OCI-LY1 (cell line): ENCODE data around the gene HS3ST1.

ENCODE experiments used
- H2AFZ ChIP-seq: fragments of 200-600 bp; sonication (generic), shearing (Covaris generic); 2 replicates; pipeline ENCODE4 v1.6.0; 2014; ENCODE audit warnings: antibody characterized with exemption, mild to moderate bottlenecking, low read length
- H3F3A ChIP-seq: fragments of 200-600 bp; sonication (generic), shearing (Covaris generic); 2 replicates; pipeline ENCODE4 v1.6.0; 2014; ENCODE audit warnings: mild to moderate bottlenecking, antibody characterized with exemption, low read length, moderate library complexity; ENCODE audit not compliant: insufficient read depth
- H3K27ac ChIP-seq: fragments of 200-600 bp; sonication (generic); 2 replicates; pipeline ENCODE4 v1.5.1; 2014; ENCODE audit warnings: low read length, mixed run types, mild to moderate bottlenecking, low read depth; ENCODE audit not compliant: poor library complexity, severe bottlenecking
- H3K27me3 ChIP-seq: fragments of 200-600 bp; sonication (generic); 2 replicates; pipeline ENCODE4 v1.6.0; 2014; ENCODE audit warnings: antibody characterized with exemption, mild to moderate bottlenecking, low read length, moderate library complexity; ENCODE audit not compliant: insufficient read depth
- H3K36me3 ChIP-seq: fragments of 200-600 bp; sonication (generic); 2 replicates; pipeline ENCODE4 v1.6.1; 2014; ENCODE audit warnings: mild to moderate bottlenecking, antibody characterized with exemption, low read length, moderate library complexity, mixed read lengths; ENCODE audit not compliant: insufficient read depth
- H3K4me1 ChIP-seq: fragments of 200-600 bp; sonication (generic); 2 replicates; pipeline ENCODE4 v1.5.1; 2014; ENCODE audit warnings: mild to moderate bottlenecking, low read length, moderate library complexity; ENCODE audit not compliant: insufficient read depth, severe bottlenecking
- H3K4me2 ChIP-seq: fragments of 200-600 bp; sonication (generic), shearing (Covaris generic); 2 replicates; pipeline ENCODE4 v1.6.1; 2014; ENCODE audit warnings: low read length
- H3K4me3 ChIP-seq: fragments of 200-600 bp; sonication (generic); 2 replicates; pipeline ENCODE4 v1.5.1; 2014; ENCODE audit warnings: low read length, low read depth, mild to moderate bottlenecking, mixed read lengths; ENCODE audit not compliant: poor library complexity, severe bottlenecking
- H3K79me2 ChIP-seq: fragments of 200-600 bp; shearing (Covaris generic); 2 replicates; pipeline ENCODE4 v1.6.1; 2016; ENCODE audit warnings: mixed run types, low read length, mixed read lengths; ENCODE audit not compliant: insufficient read depth
- H3K9ac ChIP-seq: fragments of 200-600 bp; sonication (generic), shearing (Covaris generic); 2 replicates; pipeline ENCODE4 v1.6.1; 2014; ENCODE audit warnings: mild to moderate bottlenecking, low read length, mixed read lengths
- H3K9me2 ChIP-seq: fragments of 200-600 bp; sonication (generic), shearing (Covaris generic); 2 replicates; pipeline ENCODE4 v1.6.1; 2014; ENCODE audit warnings: low read depth, mild to moderate bottlenecking, low read length, mixed read lengths
- H3K9me3 ChIP-seq: fragments of 200-600 bp; shearing (Covaris generic); 2 replicates; pipeline ENCODE4 v1.6.1; 2014; ENCODE audit warnings: low read length, mixed read lengths
- H4K20me1 ChIP-seq: fragments of 200-600 bp; sonication (generic), shearing (Covaris generic); 2 replicates; pipeline ENCODE4 v1.6.0; 2016; ENCODE audit warnings: mild to moderate bottlenecking, low read length; ENCODE audit not compliant: insufficient read depth
- EZH2 ChIP-seq: fragments of 200-600 bp; sonication (generic), shearing (Covaris generic); IDR thresholded peaks from 2 replicates; pipeline ENCODE4 v1.8.0; 2017; ENCODE audit warnings: borderline replicate concordance, mixed run types, mild to moderate bottlenecking, antibody characterized with exemption, low read length, moderate library complexity, mixed read lengths
- TF ChIP-seq, protein P1 (sequence below): fragments of 200-600 bp; sonication (generic), shearing (Covaris generic); IDR thresholded peaks from 2 replicates; pipeline ENCODE4 v1.5.1; 2017; ENCODE audit warnings: mild to moderate bottlenecking, antibody characterized with exemption, low read length, moderate library complexity, mixed read lengths

Gene HS3ST1

DNA sequence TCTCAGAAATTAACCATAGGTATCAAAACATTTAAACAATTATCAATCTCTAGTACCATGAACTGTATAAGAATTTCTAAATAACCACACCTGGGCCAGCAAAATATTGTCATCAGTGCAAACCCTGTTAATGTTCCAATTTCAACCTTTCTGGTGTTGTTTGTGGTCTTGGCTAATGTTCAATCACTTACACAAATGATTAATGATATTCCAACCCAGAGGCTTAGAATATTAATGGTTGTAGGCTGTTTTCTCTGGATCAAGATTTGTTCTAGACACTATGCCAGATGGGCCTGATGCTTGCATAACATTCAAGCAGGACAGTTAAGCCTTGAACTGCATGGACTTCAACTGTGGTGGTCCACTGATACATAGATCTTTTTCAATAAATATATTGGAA is 69.1 kb downstream of the HS3ST1 start:
- Histone ChIP-seq H3K27ac (no peak overlapping the region), H3K9me2 (no peaks in the 10 kb centered on the region), H3K4me1 (no peaks in the 10 kb centered on the region), H3K9ac (no peak overlapping the region), H3K4me3 (no peak overlapping the region), H3K4me2 (no peak overlapping the region), H3K36me3 (no peaks in the 10 kb centered on the region), H3F3A (no peaks in the 10 kb centered on the region), H3K9me3 (no peaks in the 10 kb centered on the region), H3K27me3 (no peaks in the 10 kb centered on the region), H2AFZ (no peak overlapping the region), H3K79me2 (no peaks in the 10 kb centered on the region), H4K20me1 (no peaks in the 10 kb centered on the region)
- TF ChIP-seq, protein P1, sequence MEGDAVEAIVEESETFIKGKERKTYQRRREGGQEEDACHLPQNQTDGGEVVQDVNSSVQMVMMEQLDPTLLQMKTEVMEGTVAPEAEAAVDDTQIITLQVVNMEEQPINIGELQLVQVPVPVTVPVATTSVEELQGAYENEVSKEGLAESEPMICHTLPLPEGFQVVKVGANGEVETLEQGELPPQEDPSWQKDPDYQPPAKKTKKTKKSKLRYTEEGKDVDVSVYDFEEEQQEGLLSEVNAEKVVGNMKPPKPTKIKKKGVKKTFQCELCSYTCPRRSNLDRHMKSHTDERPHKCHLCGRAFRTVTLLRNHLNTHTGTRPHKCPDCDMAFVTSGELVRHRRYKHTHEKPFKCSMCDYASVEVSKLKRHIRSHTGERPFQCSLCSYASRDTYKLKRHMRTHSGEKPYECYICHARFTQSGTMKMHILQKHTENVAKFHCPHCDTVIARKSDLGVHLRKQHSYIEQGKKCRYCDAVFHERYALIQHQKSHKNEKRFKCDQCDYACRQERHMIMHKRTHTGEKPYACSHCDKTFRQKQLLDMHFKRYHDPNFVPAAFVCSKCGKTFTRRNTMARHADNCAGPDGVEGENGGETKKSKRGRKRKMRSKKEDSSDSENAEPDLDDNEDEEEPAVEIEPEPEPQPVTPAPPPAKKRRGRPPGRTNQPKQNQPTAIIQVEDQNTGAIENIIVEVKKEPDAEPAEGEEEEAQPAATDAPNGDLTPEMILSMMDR = no peak
- TF ChIP-seq EZH2 = no peak

DNA sequence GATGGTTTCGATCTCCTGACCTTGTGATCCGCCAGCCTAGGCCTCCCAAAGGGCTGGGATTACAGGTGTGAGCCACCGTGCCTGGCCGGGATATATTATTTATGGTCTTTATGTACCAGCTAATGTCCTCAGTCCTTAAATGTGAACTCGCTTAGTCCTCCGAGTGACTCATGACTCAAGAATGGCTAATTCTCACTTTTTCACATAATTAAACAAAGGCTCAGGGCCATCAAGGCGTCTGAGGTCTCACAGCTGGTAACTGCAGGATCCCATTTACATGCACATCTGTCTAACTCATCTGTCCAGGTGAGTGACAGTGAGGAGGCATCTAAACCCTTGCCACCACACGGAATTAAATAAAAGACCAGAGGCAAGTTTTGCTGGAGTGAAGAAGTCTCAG is 73.5 kb downstream of the HS3ST1 start:
- H3K4me3 ChIP-seq = no peak overlapping the region
- no peak overlapping the region for H3K9ac ChIP-seq
- H3K9me3 ChIP-seq = no peaks in the 10 kb centered on the region
- no peaks in the 10 kb centered on the region for H3K9me2 ChIP-seq
- TF ChIP-seq, protein P1 = no peak
- TF ChIP-seq EZH2 = no peak
- H3K36me3 ChIP-seq = no peaks in the 10 kb centered on the region
- no peaks in the 10 kb centered on the region for H3K79me2 ChIP-seq
- no peaks in the 10 kb centered on the region for H3K27me3 ChIP-seq
- no peaks in the 10 kb centered on the region for H4K20me1 ChIP-seq
- H2AFZ ChIP-seq = no peak overlapping the region
- H3K27ac ChIP-seq = no peak overlapping the region
- H3K4me1 ChIP-seq = no peaks in the 10 kb centered on the region
- no peaks in the 10 kb centered on the region for H3F3A ChIP-seq
- no peak overlapping the region for H3K4me2 ChIP-seq

DNA sequence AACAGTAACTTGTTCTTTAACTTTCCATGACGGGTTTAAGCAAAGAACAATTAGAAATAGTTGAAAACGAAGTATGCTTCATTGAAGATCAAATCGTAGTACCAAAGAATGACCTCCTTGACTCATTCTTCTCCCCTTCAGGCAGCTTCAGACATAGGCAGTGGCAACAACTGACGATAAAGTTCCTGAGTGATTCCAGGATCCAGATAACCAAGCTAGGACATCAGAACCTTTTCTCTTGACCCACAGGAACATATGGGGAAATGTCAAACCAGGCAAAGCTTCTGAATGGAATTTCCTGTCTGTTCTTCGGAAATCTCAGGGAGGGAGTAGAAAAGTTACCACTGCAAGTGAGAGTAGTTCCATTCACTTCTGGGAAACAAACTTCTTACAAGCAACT is 74.2 kb downstream of the HS3ST1 start:
- Histone ChIP-seq H3K36me3 (no peaks in the 10 kb centered on the region), H3K9me2 (no peaks in the 10 kb centered on the region), H3K4me2 (no peak overlapping the region), H3K4me1 (no peaks in the 10 kb centered on the region), H4K20me1 (no peaks in the 10 kb centered on the region), H2AFZ (no peak overlapping the region), H3F3A (no peaks in the 10 kb centered on the region), H3K9me3 (no peaks in the 10 kb centered on the region), H3K4me3 (no peak overlapping the region), H3K27ac (no peak overlapping the region), H3K9ac (no peak overlapping the region), H3K79me2 (no peaks in the 10 kb centered on the region), H3K27me3 (no peaks in the 10 kb centered on the region)
- TF ChIP-seq EZH2 = no peak
- TF ChIP-seq, protein P1 = no peak
